OCI-LY3 (cell line): ENCODE results near the gene KIAA1671.

Experiments used
- H2AFZ ChIP-seq: fragments of 200-600, 300-600 bp; shearing (Covaris generic); 2 replicates; pipeline ENCODE4 v1.6.0; 2014; ENCODE audit warnings: antibody characterized with exemption, low read depth, low read length
- H3K27ac ChIP-seq: fragments of 200-600, 300-600 bp; sonication (generic); 2 replicates; pipeline ENCODE4 v1.5.1; 2014; ENCODE audit warnings: mild to moderate bottlenecking, low read length, moderate library complexity, mixed read lengths
- H3K27me3 ChIP-seq: fragments of 200-600, 300-600 bp; sonication (generic); 2 replicates; pipeline ENCODE4 v1.6.1; 2014; ENCODE audit warnings: low read depth, low read length, mixed read lengths
- H3K36me3 ChIP-seq: fragments of 200-600, 300-600 bp; sonication (generic); replicated peaks from 2 replicates; pipeline ENCODE3; 2014; ENCODE audit warnings: low read depth, low read length, mixed read lengths
- H3K4me1 ChIP-seq: fragments of 300-600, 200-600 bp; sonication (generic); 2 replicates; pipeline ENCODE4 v1.6.1; 2014; ENCODE audit warnings: low read length, mixed read lengths
- H3K4me2 ChIP-seq: fragments of 200-600, 300-600 bp; sonication (generic); 2 replicates; pipeline ENCODE4 v1.6.1; 2014; ENCODE audit warnings: low read length, mixed read lengths
- H3K4me3 ChIP-seq: fragments of 300-600, 200-600 bp; sonication (generic); 2 replicates; pipeline ENCODE4 v1.5.1; 2014; ENCODE audit warnings: antibody characterized with exemption, mild to moderate bottlenecking, low read length, moderate library complexity
- H3K79me2 ChIP-seq: fragments of 300-600, 200-600 bp; shearing (Covaris generic); 2 replicates; pipeline ENCODE4 v1.6.1; 2014; ENCODE audit warnings: mild to moderate bottlenecking, low read length, mixed read lengths
- H3K9ac ChIP-seq: fragments of 300-600, 200-600 bp; shearing (Covaris generic); 2 replicates; pipeline ENCODE4 v1.6.0; 2014; ENCODE audit warnings: mild to moderate bottlenecking, low read length, moderate library complexity
- H3K9me3 ChIP-seq: fragments of 200-600, 300-600 bp; shearing (Covaris generic); 2 replicates; pipeline ENCODE4 v1.6.1; 2014; ENCODE audit warnings: low read length, mixed read lengths; ENCODE audit not compliant: insufficient read depth
- H4K20me1 ChIP-seq: fragments of 200-600, 300-600 bp; sonication (generic); 2 replicates; pipeline ENCODE4 v1.6.1; 2016; ENCODE audit warnings: low read length, mixed read lengths; ENCODE audit not compliant: insufficient read depth
- EZH2phosphoT487 ChIP-seq: fragments of 200-600 bp; shearing (Covaris generic); IDR thresholded peaks from 2 replicates; pipeline ENCODE4 v1.6.1; 2018; ENCODE audit warnings: antibody characterized with exemption, mixed run types, low read depth
- TF ChIP-seq, protein P1 (sequence below): fragments of 200-600, 300-600 bp; sonication (generic); IDR thresholded peaks from 2 replicates; pipeline ENCODE4 v1.5.1; 2014; ENCODE audit warnings: antibody characterized with exemption, low read length, low read depth

The KIAA1671 gene

DNA sequence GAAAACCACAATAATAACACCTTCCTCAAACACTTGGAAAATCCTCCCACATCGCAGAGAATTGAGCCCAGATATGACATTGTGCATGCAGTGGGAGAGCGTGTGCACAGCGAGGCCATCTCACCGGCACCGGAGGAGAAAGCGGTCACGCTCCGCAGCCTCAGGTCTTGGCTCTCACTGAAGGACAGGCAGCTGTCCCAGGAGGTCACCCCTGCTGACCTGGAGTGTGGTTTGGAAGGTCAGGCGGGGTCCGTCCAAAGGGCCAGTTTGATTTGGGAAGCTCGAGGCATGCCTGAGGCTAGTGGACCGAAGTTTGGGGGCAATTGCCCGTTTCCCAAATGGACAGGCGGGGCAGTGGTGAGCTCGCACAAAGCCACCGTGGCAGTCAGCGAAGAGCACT is 86.7 kb downstream of the KIAA1671 start:
- Histone ChIP-seq H3K4me1 (no peaks in the 10 kb centered on the region), H3K9me3 (no peaks in the 10 kb centered on the region), H2AFZ (no peak overlapping the region), H3K27me3 (no peaks in the 10 kb centered on the region), H3K36me3 (no peaks in the 10 kb centered on the region), H3K9ac (no peak overlapping the region), H3K4me2 (no peak overlapping the region), H3K27ac (no peak overlapping the region), H3K79me2 (no peaks in the 10 kb centered on the region), H4K20me1 (no peaks in the 10 kb centered on the region), H3K4me3 (no peak overlapping the region)
- TF ChIP-seq, protein P1, sequence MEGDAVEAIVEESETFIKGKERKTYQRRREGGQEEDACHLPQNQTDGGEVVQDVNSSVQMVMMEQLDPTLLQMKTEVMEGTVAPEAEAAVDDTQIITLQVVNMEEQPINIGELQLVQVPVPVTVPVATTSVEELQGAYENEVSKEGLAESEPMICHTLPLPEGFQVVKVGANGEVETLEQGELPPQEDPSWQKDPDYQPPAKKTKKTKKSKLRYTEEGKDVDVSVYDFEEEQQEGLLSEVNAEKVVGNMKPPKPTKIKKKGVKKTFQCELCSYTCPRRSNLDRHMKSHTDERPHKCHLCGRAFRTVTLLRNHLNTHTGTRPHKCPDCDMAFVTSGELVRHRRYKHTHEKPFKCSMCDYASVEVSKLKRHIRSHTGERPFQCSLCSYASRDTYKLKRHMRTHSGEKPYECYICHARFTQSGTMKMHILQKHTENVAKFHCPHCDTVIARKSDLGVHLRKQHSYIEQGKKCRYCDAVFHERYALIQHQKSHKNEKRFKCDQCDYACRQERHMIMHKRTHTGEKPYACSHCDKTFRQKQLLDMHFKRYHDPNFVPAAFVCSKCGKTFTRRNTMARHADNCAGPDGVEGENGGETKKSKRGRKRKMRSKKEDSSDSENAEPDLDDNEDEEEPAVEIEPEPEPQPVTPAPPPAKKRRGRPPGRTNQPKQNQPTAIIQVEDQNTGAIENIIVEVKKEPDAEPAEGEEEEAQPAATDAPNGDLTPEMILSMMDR: no peak
- TF ChIP-seq EZH2phosphoT487: no peak

DNA sequence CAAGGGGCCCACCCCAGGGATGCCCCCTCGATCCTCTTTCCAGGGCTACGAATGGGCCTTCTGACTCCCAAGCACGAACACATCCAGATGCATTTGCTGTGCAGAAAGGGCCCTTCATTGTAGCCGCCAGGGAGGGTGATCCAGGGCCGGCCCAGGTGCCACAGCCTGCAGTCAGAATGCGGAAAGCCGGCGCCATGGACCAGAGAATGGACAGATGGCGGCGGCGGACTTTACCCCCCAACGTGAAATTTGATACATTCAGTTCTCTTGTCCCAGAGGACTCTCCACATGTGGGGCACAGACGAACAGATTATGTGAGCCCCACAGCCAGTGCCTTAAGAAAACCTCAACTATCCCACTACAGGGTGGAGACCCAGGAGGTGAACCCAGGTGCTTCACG is 87.2 kb downstream of the KIAA1671 start:
- Histone ChIP-seq H3K27ac (no peak overlapping the region), H3K4me2 (no peak overlapping the region), H3K27me3 (no peaks in the 10 kb centered on the region), H2AFZ (no peak overlapping the region), H4K20me1 (no peaks in the 10 kb centered on the region), H3K36me3 (no peaks in the 10 kb centered on the region), H3K4me1 (no peaks in the 10 kb centered on the region), H3K4me3 (no peak overlapping the region), H3K9ac (no peak overlapping the region), H3K79me2 (no peaks in the 10 kb centered on the region), H3K9me3 (no peaks in the 10 kb centered on the region)
- no peak for TF ChIP-seq EZH2phosphoT487
- TF ChIP-seq, protein P1: no peak

DNA sequence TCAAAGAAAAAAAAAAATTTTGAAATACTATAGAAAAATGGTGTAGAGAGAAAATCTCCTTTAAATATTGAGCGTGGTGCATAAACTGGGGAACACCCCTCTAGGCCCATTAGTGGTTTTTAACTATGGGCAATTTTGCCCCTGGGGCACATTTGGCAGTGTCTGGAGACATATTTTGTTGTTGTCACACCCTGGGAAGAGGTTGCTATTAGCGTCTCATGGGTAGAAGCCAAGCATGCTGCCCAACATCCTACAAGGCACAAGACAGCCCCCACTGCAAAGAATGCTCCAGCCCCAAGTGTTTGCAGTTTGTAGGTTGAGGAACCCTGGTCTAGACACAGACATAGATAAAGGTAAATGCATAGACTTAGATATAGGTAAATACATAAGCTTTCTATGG is 92.6 kb downstream of the KIAA1671 start:
- Histone ChIP-seq H3K9ac (no peak overlapping the region), H3K36me3 (no peaks in the 10 kb centered on the region), H3K4me2 (no peak overlapping the region), H3K27me3 (0 out of 2 replicates have a peak, but pooled peaks cover 2% of the 10 kb centered on the region), H3K4me1 (no peaks in the 10 kb centered on the region), H3K27ac (no peak overlapping the region), H4K20me1 (no peaks in the 10 kb centered on the region), H3K9me3 (no peaks in the 10 kb centered on the region), H3K4me3 (no peak overlapping the region), H3K79me2 (no peaks in the 10 kb centered on the region), H2AFZ (no peak overlapping the region)
- no peak for TF ChIP-seq EZH2phosphoT487
- TF ChIP-seq, protein P1: no peak

DNA sequence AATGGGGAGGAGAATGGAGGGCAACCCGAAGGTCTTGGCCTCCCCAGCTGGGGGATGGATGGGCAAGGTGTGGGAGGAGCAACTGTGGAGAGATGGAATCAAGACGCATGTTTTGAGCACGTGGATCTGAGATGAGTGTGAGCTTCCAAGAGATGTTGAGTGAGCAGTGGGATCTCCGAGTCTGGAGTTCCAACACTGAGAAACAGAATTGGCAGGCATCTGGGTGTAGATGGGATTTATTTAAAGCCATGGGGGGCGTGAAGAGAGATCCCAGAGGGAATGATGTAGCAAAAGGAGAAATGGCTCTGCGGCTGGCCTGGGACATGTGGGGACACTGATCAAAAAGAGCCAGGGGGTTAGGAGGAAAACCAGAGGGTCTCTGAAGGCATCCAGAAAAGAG is 95.6 kb downstream of the KIAA1671 start:
- Histone ChIP-seq H3K36me3 (no peaks in the 10 kb centered on the region), H3K79me2 (no peaks in the 10 kb centered on the region), H2AFZ (no peak overlapping the region), H3K4me2 (no peak overlapping the region), H3K27me3 (0 out of 2 replicates have a peak, but pooled peaks cover 2% of the 10 kb centered on the region), H3K4me1 (no peaks in the 10 kb centered on the region), H3K4me3 (no peak overlapping the region), H4K20me1 (no peaks in the 10 kb centered on the region), H3K9me3 (peaks cover 5% of the 10 kb centered on the region; the same call in 1 of the 2 replicates), H3K9ac (no peak overlapping the region), H3K27ac (no peak overlapping the region)
- TF ChIP-seq EZH2phosphoT487: no peak
- TF ChIP-seq, protein P1: no peak
